ENCODE measurements around the gene MARCHF7.

DNA sequence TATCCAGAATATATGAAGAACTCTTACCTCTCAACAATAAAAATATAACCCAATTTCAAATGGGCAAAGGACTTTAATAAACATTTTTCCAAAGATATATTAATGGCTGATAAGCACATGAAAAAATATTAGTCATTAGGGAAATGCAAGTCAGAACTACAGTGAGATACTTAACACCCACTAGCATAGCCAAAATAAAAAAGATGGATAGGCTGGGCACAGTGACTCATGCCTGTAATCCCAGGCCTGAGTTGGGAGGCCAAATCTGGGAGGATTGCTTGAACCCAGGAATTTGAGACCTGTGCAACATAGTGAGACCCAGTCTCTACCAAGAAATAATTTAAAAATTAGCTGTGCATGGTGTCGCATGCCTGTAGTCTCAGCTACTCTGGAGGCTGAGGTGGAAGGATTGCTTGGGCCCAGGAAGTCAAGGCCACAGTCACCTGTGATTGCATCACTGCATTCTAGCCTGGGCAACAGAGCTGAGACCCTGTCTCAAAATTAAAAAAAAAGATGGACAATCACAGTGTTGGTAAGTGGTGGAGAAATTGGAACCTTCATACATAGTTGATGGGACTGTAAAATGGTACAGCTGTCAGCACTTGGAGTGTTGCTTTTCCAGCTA lies 25.1 kb downstream of the MARCHF7 start:
- TF ChIP-seq, protein P1, sequence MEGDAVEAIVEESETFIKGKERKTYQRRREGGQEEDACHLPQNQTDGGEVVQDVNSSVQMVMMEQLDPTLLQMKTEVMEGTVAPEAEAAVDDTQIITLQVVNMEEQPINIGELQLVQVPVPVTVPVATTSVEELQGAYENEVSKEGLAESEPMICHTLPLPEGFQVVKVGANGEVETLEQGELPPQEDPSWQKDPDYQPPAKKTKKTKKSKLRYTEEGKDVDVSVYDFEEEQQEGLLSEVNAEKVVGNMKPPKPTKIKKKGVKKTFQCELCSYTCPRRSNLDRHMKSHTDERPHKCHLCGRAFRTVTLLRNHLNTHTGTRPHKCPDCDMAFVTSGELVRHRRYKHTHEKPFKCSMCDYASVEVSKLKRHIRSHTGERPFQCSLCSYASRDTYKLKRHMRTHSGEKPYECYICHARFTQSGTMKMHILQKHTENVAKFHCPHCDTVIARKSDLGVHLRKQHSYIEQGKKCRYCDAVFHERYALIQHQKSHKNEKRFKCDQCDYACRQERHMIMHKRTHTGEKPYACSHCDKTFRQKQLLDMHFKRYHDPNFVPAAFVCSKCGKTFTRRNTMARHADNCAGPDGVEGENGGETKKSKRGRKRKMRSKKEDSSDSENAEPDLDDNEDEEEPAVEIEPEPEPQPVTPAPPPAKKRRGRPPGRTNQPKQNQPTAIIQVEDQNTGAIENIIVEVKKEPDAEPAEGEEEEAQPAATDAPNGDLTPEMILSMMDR (IDR thresholded peaks at IDR 0.05; ENCODE audit: poor library complexity), result no peak
- no peak for TF ChIP-seq EZH2 (IDR thresholded peaks at IDR 0.05; ENCODE audit: borderline replicate concordance)

Measured in hepatocyte (in vitro differentiated cells).